KOPT-K1 (cell line): ENCODE measurements around the gene PNKD.

Experiments
- H3K27ac ChIP-seq: fragments of 200-600 bp; sonication (generic); 2 replicates; pipeline ENCODE4 v1.5.1; 2016; ENCODE audit warnings: antibody characterized with exemption, mild to moderate bottlenecking, low read depth, low read length; ENCODE audit not compliant: poor library complexity, severe bottlenecking
- H3K36me3 ChIP-seq: fragments of 200-600 bp; sonication (generic); 2 replicates; pipeline ENCODE4 v1.5.1; 2017; ENCODE audit warnings: antibody characterized with exemption, mild to moderate bottlenecking, low read length, moderate library complexity; ENCODE audit not compliant: insufficient read depth
- H3K9me3 ChIP-seq: fragments of 200-600 bp; sonication (generic); 2 replicates; pipeline ENCODE4 v1.5.1; 2017; ENCODE audit warnings: antibody characterized with exemption, low read length, mild to moderate bottlenecking; ENCODE audit not compliant: insufficient read depth, poor library complexity, severe bottlenecking

PNKD gene

DNA sequence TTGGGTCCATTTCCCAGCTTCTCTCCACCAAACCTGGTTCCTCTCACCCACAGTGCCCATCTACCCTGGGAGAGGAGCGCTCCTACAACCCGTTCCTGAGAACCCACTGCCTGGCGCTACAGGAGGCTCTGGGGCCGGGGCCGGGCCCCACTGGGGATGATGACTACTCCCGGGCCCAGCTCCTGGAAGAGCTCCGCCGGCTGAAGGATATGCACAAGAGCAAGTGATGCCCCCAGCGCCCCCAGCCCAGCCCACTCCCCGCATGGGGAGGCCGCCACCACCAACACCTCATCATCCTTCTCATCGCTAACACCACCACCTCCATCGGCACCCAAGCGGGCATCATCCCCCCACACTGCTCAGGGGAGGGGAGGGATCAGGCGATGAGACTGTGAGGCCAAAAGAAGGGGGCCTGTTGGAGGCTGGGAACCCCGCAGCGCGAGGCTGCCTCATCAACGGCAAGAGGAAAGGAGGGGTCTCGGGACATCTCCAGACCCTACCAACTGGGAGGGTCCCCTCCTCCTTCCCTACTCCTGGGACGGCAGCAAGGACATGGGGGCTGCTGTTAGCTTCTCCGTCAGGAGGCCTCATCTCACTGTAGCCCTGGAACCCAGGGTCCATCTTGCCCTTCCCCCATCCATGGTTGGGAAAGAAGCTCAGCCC lies 74.6 kb downstream of the PNKD start:
- Histone ChIP-seq H3K9me3 (peaks cover 4% of the 10 kb centered on the region), H3K27ac (no peak overlapping the region), H3K36me3 (no peaks in the 10 kb centered on the region)

GRCh38 chr2:218345491-218346236 lies 75.3 kb downstream of the PNKD start:
- Histone ChIP-seq H3K9me3 (peaks cover 11% of the 10 kb centered on the region), H3K36me3 (no peaks in the 10 kb centered on the region), H3K27ac (no peak overlapping the region)

DNA sequence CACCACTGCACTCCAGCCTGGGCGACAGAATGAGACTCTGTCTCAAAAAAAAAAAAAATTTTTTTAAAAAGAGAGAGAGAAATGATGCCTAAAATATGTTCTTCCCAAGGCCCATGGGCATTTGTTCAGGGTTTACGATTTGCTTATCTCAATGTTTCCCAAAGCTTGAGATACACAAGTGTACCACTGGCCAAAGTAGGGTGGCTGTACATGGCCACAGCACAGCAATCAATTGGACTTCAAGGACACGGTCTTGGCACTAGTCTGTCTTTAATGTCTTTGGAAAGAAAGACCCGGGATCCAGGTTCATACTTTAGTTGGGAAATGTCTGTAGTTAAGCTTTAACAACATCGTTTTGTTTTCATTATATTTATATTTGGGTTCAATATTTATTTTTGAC lies 76.9 kb downstream of the PNKD start:
- Histone ChIP-seq H3K9me3 (peaks cover 25% of the 10 kb centered on the region), H3K27ac (no peak overlapping the region), H3K36me3 (no peaks in the 10 kb centered on the region)

DNA sequence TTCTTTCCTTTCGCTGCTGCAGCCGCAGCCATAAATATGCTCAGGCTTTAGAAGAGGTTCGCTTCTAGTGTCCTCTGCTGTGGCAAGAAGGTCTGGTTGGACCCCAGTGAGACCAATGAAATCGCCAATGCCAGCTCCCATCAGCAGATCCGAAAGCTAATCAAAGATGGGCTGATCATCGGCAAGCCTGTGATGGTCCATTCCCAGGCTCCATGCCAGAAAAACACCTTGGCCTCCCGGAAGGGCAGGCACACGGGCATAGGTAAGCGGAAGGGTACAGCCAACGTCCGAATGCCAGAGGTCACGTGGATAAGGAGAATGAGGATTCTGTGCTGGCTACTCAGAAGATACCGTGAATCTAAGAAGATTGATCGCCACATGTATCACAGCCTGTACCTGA lies 83.7 kb downstream of the PNKD start:
- Histone ChIP-seq H3K36me3 (no peaks in the 10 kb centered on the region), H3K27ac (no peak overlapping the region), H3K9me3 (peaks cover 28% of the 10 kb centered on the region)

DNA sequence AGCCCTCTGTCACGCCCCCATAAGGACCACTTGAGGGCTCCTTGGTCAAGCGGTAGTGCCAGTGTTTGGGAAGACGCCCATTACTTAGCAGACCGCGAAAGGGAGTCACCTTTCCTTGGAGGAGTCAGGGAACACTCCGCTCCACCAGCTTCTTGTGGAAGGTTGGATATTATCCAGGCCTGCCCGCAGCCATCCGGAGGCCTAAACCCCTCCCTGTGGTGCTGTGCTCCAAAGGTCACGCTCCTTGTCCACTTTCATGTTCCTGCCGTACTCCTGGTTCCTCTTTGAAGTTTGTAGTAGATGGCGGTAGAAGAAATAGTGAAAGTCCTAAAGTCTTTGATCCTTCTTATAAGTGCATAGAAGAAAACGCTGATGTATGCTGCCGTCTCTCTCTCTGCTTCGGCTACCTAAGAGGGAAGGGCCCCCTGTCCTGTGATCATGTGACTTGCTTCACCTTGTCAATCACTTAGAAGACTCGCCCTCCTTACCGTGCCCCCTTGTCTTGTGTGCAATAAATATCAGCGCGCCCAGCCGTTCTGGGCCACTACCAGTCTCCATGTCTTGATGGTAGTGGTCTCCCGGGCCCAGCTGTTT lies 84.6 kb downstream of the PNKD start:
- H3K27ac ChIP-seq = no peak overlapping the region
- H3K36me3 ChIP-seq = no peaks in the 10 kb centered on the region
- peaks cover 24% of the 10 kb centered on the region for H3K9me3 ChIP-seq

DNA sequence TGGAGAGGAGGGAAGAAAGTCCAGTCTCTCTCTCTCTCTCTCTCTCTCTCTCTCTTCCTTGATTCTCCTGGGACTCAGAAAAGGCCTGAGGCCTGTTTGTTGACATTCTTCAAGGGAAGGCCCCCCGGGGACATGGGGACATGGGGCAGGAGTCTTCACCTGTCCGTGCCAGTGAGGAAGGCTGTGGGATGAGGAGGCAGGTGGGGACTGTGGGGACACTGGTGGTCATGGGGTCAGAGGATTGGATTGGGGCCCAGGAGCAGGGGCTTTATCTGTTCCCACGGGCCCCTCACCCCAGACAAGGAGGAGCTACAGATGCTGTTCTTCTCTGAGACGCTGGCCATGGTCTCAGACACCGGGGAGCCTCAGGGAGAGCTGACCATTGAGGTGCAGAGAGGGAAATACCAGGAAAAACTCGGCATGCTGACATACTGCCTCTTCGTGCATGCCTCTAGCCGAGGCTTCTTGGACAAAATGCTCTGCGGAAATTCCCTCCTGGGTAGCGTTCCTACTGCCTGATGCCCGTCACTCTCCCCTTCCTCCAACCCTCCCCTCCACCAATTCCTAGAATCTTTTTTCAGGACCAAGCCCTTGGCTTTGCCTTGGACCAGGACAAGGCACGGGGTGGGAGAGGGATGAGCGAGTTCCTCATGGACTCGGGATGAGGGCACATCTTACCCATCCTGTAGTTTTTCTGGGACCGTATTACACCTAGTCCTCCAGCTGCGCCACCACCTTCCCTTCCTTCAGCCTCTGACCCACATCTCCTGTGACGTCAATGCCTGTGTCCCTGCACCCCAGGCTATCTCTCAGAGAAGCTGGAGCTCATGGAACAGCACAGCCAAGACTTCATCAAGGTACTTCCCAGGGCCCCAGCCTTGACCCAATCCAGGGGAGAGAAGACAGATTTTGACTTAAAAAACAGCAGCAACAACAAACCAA lies 87.2 kb downstream of the PNKD start:
- Histone ChIP-seq H3K9me3 (no peaks in the 10 kb centered on the region), H3K27ac (no peak overlapping the region), H3K36me3 (no peaks in the 10 kb centered on the region)

DNA sequence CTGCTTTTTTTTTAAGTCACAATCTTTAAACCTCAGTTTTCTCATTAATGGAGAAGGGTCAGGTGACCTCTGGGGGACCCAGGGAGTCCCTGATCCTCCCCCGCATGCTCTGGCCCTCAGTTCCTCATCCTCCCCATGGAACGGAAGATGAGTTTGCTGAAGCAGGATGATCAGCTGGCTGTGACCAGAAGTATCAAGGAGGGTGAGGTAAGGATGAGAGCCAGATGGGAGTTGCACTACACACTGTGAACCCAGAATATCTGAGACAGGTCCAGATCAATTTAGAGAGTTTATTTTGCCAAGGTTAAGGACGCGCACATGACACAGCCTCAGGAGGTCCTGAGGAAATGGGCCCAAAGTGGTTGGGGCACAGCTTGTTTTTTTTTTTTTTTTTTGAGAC lies 90.1 kb downstream of the PNKD start:
- no peak overlapping the region for H3K27ac ChIP-seq
- H3K9me3 ChIP-seq = no peaks in the 10 kb centered on the region
- no peaks in the 10 kb centered on the region for H3K36me3 ChIP-seq

DNA sequence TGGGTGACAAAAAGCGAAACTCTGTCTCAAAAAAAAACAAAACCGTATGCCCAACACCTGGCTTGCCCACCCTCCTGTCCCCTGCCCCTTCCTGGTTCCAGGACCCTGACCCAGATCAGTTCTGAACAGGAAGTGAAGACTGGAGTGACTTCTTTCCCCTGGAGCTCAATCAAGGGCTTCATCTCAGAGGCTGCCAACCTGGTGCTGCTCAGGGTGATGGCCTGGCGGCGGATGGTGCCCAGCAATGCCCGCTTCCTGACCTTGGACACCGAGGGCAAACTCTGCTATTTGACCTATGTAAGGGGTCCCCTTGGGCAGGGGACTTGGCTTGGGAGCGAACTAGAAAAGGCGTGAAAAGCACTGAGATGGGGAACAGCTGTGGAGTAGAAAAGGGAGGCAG lies 92.3 kb downstream of the PNKD start:
- H3K9me3 ChIP-seq = peaks cover 7% of the 10 kb centered on the region
- no peaks in the 10 kb centered on the region for H3K36me3 ChIP-seq
- no peak overlapping the region for H3K27ac ChIP-seq

GRCh38 chr2:218363736-218364135 lies 93.4 kb downstream of the PNKD start:
- Histone ChIP-seq H3K36me3 (no peaks in the 10 kb centered on the region), H3K9me3 (peaks cover 7% of the 10 kb centered on the region), H3K27ac (no peak overlapping the region)

GRCh38 chr2:218364196-218364595 lies 93.9 kb downstream of the PNKD start:
- Histone ChIP-seq H3K36me3 (no peaks in the 10 kb centered on the region), H3K9me3 (peaks cover 7% of the 10 kb centered on the region), H3K27ac (no peak overlapping the region)

- Histone ChIP-seq H3K9me3 (peaks cover 7% of the 10 kb centered on the region), H3K36me3 (no peaks in the 10 kb centered on the region), H3K27ac (no peak overlapping the region)
Observed at GRCh38 chr2:218366621-218367414, 96.5 kb downstream of the PNKD start.

- Histone ChIP-seq H3K27ac (no peak overlapping the region), H3K36me3 (no peaks in the 10 kb centered on the region), H3K9me3 (peaks cover 7% of the 10 kb centered on the region)
Observed at GRCh38 chr2:218367415-218368149, 97.3 kb downstream of the PNKD start.

DNA sequence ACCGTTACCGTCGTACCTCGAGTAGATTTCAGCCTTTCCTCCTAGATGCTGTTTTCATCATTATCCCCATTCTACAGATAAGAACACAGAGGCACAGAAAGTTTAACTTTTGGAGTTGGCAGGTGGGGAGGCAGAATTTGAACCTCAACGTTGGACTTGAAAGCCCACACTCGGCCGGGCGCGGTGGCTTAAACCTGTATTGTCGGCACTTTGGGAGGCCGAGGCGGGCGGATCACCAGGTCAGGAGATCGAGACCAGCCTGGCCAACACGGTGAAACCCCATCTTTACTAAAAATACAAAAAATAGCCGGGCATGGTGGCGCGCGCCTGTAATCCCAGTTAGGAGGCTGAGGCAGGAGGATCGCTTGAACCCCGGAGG lies 97.8 kb downstream of the PNKD start:
- peaks cover 7% of the 10 kb centered on the region for H3K9me3 ChIP-seq
- H3K36me3 ChIP-seq = no peaks in the 10 kb centered on the region
- H3K27ac ChIP-seq = no peak overlapping the region
